ENCODE results near the gene ARHGAP26.

Gene ARHGAP26

DNA sequence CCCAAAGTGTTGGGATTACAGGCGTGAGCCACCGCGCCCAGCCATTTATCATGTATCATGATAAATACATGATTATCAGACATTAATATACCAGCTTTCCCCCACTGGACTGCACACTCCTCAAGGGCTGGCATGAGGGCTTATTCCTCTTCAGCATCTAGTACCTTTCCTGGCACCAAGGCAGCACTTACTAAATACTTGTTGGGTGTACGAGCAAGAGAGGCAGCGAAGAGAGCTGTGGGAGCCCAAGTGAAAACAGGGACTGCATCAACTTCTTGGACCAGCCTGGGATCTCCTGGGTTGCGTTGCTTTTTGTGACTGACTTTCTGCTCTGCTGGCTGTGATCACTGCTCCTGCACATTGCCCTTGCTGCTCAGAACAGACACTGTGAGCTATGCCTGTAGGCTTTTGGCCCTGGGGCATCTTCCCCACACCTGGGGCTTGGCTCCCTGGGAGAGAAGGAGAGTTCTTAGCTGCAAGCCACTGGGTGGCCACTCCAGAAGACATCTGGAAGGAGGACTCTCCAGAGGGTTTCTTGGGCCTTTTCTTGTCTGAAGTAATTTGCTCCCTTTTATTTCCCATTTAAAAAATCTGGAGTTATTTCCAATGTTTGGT lies 409.1 kb downstream of the ARHGAP26 start:
- H3K4me3 ChIP-seq (ENCODE audit: low read length), result no peak overlapping the region
- H3K36me3 ChIP-seq (ENCODE audit: control insufficient read depth, insufficient read depth, low read length), result no peaks in the 10 kb centered on the region
- H3K9me3 ChIP-seq (ENCODE audit: control insufficient read depth, low read length), result no peaks in the 10 kb centered on the region
- H3K9ac ChIP-seq (ENCODE audit: low read length), result no peak overlapping the region
- no peaks in the 10 kb centered on the region for H3K27me3 ChIP-seq (ENCODE audit: control insufficient read depth, insufficient read depth, low read length)
- H3K4me1 ChIP-seq (ENCODE audit: control insufficient read depth, insufficient read depth, low read length), result peaks cover 26% of the 10 kb centered on the region

DNA sequence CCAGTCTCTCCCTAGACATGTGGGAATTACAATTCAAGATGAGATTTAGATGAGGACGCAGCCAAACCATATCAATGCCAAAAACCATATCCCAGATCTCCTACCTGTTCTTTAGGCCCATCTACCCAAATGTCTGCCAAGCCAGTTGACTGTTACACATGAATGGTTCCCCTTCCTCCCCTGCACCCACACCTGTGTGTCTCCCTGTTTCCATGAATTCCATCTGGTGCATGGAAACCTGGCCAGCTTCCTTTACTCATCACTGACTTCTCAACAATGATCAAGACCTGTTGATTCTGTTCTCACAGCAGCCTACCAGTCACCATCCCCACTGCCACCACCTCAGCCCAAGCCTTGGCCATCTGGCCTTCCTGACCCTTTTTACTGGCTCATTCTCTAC lies 410.6 kb downstream of the ARHGAP26 start:
- Histone ChIP-seq H3K4me1 (ENCODE audit: control insufficient read depth, insufficient read depth, low read length) (peaks cover 26% of the 10 kb centered on the region), H3K4me3 (ENCODE audit: low read length) (no peak overlapping the region), H3K9me3 (ENCODE audit: control insufficient read depth, low read length) (no peaks in the 10 kb centered on the region), H3K27me3 (ENCODE audit: control insufficient read depth, insufficient read depth, low read length) (no peaks in the 10 kb centered on the region), H3K9ac (ENCODE audit: low read length) (no peak overlapping the region), H3K36me3 (ENCODE audit: control insufficient read depth, insufficient read depth, low read length) (no peaks in the 10 kb centered on the region)

DNA sequence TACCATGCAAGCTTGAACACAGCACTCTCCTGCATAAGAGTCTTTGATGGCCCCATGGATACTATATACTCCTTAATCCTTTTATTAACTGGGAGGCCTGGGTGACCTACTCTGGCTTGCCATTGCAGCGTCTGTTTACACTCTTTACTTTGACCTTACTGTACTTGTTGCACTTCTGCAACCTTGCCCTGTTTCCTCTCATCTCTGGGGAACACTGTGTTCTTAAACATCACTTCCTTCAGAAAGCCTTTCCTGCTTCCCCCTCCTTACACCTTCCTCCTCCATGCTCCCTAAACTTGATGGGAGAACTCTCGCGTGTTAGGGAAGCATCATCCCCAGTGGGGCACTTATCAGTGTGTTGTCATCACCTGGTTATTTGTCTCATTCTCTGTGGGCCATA lies 411.0 kb downstream of the ARHGAP26 start:
- H3K36me3 ChIP-seq (ENCODE audit: control insufficient read depth, insufficient read depth, low read length), result no peaks in the 10 kb centered on the region
- no peaks in the 10 kb centered on the region for H3K27me3 ChIP-seq (ENCODE audit: control insufficient read depth, insufficient read depth, low read length)
- H3K9me3 ChIP-seq (ENCODE audit: control insufficient read depth, low read length), result no peaks in the 10 kb centered on the region
- H3K4me1 ChIP-seq (ENCODE audit: control insufficient read depth, insufficient read depth, low read length), result peaks cover 26% of the 10 kb centered on the region
- H3K4me3 ChIP-seq (ENCODE audit: low read length), result no peak overlapping the region
- no peak overlapping the region for H3K9ac ChIP-seq (ENCODE audit: low read length)

DNA sequence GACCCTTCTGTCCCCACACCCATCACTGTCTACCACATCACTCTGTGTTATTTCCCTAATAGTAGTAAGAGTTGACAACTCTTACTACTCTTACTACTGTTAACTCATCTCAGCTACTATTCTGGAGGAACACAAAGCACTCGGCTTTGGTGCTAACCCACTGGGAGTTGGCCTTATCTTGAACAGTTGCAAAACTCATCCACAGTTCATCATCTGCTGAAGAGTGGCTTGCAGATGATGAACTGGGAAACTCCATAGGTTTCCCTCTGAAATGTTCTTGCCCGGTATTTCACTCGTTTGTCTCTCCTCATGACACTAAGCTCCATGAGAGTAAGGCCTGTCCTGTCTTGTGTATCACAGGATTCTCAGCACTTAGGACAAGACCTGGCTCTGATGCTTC lies 411.9 kb downstream of the ARHGAP26 start:
- no peak overlapping the region for H3K9ac ChIP-seq (ENCODE audit: low read length)

DNA sequence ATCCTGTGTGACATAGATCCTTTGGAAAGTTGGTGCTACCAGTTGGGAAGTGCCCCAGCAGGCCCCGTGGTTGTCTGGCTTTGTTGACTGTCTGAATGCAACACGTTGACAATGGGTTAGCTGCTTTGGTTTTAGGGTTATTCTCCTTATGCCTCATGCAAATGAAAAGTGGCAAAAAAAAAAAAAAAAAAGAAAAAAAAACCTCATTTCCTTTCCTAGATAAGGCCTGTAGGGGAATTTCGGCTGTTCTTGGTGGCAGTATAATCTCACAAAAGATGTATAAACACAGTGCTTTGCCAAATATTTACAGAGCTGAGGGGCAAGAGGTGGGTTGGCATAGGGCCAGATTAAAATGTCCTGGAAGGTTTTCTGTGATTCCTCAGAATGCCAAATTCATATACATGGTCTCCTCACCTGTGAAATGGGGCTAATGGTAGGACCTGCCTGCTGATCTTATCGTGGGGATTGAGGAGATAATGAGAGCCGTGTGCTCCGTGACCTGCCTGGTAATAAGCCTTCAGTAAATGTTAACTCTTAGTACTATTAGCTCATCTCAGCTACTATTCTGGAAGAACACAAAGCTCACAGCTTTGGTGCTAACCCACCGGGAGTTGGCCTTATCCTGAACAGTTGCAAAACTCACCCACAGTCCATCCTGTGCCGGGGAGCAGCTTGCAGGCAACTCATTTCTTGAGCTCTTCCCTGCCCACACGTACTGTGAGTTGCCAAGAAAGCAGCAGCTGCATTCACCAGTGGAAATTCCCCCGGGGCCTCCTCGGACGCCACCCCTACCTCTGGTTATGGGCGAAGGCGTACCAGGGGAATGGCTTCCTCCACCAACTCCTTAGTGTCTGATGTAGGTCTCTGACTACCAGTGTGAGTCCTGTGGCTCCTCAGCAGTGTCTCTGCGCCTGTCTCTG lies 413.0 kb downstream of the ARHGAP26 start:
- H3K9me3 ChIP-seq (ENCODE audit: control insufficient read depth, low read length), result no peaks in the 10 kb centered on the region
- no peaks in the 10 kb centered on the region for H3K27me3 ChIP-seq (ENCODE audit: control insufficient read depth, insufficient read depth, low read length)
- H3K4me3 ChIP-seq (ENCODE audit: low read length), result no peak overlapping the region
- H3K4me1 ChIP-seq (ENCODE audit: control insufficient read depth, insufficient read depth, low read length), result peaks cover 21% of the 10 kb centered on the region
- no peaks in the 10 kb centered on the region for H3K36me3 ChIP-seq (ENCODE audit: control insufficient read depth, insufficient read depth, low read length)
- no peak overlapping the region for H3K9ac ChIP-seq (ENCODE audit: low read length)

More for the DNA sequence above, 411.9 kb downstream of the ARHGAP26 start:
- H3K4me1 ChIP-seq (ENCODE audit: control insufficient read depth, insufficient read depth, low read length), result peaks cover 22% of the 10 kb centered on the region
- H3K36me3 ChIP-seq (ENCODE audit: control insufficient read depth, insufficient read depth, low read length), result no peaks in the 10 kb centered on the region
- no peaks in the 10 kb centered on the region for H3K27me3 ChIP-seq (ENCODE audit: control insufficient read depth, insufficient read depth, low read length)
- no peak overlapping the region for H3K4me3 ChIP-seq (ENCODE audit: low read length)
- H3K9me3 ChIP-seq (ENCODE audit: control insufficient read depth, low read length), result no peaks in the 10 kb centered on the region

DNA sequence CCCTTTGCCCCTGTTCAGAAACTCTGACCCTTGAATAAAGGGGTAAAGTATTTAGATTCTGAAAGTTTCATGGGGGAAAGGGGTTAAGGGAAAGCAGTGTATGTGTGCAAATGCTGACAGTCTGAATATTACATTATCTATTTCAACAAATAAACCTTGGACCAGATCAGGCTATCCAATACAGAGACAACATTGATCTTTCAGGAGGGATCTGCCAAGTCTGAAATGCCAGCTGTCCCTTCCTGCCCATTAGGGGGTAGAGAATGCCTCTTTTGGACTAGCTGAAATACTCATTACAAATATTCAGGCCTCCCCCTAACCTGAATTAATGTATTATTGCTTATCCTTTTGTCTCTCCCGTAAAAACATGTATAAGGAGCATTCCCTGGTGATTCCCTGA lies 413.8 kb downstream of the ARHGAP26 start:
- H3K4me1 ChIP-seq (ENCODE audit: control insufficient read depth, insufficient read depth, low read length), result peaks cover 21% of the 10 kb centered on the region
- H3K9me3 ChIP-seq (ENCODE audit: control insufficient read depth, low read length), result no peaks in the 10 kb centered on the region
- no peak overlapping the region for H3K9ac ChIP-seq (ENCODE audit: low read length)
- H3K4me3 ChIP-seq (ENCODE audit: low read length), result no peak overlapping the region
- no peaks in the 10 kb centered on the region for H3K27me3 ChIP-seq (ENCODE audit: control insufficient read depth, insufficient read depth, low read length)
- no peaks in the 10 kb centered on the region for H3K36me3 ChIP-seq (ENCODE audit: control insufficient read depth, insufficient read depth, low read length)

DNA sequence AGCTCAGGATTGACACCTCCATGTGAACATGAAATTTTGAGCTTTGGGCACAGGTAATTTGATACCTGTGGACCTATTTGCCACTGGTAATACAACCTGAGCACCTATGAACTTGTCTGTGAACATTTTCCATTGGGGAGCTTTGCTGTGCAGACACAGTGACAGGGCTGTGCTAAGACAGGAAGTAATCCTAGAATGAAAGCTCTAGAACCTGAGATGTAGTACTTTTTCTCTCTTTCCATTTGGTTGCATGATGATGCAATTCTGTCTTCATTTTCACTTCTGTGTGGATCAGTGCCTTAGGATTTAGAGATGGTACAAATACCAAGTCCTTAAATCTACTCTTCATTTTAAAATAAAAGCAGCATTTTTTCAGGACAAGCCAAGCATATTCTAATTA lies 416.4 kb downstream of the ARHGAP26 start:
- Histone ChIP-seq H3K9ac (ENCODE audit: low read length) (no peak overlapping the region), H3K4me1 (ENCODE audit: control insufficient read depth, insufficient read depth, low read length) (peaks cover 21% of the 10 kb centered on the region), H3K27me3 (ENCODE audit: control insufficient read depth, insufficient read depth, low read length) (no peaks in the 10 kb centered on the region), H3K4me3 (ENCODE audit: low read length) (no peak overlapping the region), H3K36me3 (ENCODE audit: control insufficient read depth, insufficient read depth, low read length) (no peaks in the 10 kb centered on the region), H3K9me3 (ENCODE audit: control insufficient read depth, low read length) (no peaks in the 10 kb centered on the region)

DNA sequence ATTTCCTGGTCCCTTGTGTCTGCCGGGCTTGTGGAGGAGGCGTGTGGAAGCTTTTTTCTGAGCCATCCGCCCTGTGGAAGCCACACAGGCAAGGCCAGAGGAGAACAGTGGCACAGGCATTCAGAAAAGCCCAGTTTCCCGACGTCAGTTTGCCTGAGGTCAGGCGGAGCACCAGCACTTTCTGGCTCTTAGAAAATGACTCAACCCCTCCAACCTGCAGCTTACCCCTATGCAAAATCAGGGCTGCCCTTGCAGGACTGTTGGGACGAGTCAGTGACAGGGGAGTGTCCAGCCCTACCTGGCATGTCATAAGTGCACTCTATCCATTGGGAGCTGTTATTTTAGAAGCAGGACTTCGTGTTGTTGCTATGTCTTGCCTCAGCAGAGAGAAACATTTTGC lies 417.3 kb downstream of the ARHGAP26 start:
- H3K9ac ChIP-seq (ENCODE audit: low read length), result no peak overlapping the region
- no peaks in the 10 kb centered on the region for H3K36me3 ChIP-seq (ENCODE audit: control insufficient read depth, insufficient read depth, low read length)
- H3K27me3 ChIP-seq (ENCODE audit: control insufficient read depth, insufficient read depth, low read length), result no peaks in the 10 kb centered on the region
- no peaks in the 10 kb centered on the region for H3K9me3 ChIP-seq (ENCODE audit: control insufficient read depth, low read length)
- H3K4me3 ChIP-seq (ENCODE audit: low read length), result no peak overlapping the region
- peaks cover 13% of the 10 kb centered on the region for H3K4me1 ChIP-seq (ENCODE audit: control insufficient read depth, insufficient read depth, low read length)

DNA sequence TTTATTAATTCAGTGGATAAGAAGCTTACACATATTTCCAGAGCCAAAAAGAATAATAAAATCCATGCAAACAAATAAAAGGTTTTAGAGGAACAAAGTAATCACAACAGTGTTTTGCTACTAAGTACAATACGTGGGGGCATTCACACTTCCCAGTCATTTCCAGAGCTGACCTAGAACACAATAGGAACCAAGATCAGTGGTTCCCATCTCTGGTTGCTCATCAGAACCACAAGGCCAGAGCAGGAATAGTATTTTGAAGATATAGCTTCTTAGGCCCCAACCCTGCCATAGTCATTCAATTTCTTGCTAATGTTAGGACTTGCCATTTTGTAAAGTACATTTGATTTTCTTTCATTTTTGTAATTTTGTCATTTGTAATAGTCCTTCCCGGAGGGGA lies 417.9 kb downstream of the ARHGAP26 start:
- Histone ChIP-seq H3K4me1 (ENCODE audit: control insufficient read depth, insufficient read depth, low read length) (peaks cover 7% of the 10 kb centered on the region), H3K36me3 (ENCODE audit: control insufficient read depth, insufficient read depth, low read length) (no peaks in the 10 kb centered on the region)

DNA sequence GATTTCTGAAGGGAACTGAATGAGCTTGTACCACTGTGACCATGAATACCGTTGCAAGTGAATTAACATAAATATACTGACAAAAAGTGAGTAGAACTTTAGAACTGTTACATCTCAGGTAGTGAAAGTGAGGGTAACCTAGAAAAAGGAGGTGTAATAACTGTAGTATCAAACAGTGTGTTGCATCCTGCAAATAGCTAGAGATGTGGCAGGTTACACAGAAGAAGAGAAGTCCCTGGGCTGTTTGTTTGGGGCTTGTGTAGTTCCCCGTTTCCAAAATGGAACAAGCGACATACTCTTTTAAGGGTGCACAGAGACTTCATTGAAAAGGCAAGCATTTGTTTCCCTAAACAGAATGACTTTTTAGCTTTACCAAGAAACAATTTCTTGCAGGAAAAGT lies 418.5 kb downstream of the ARHGAP26 start:
- H3K9ac ChIP-seq (ENCODE audit: low read length), result no peak overlapping the region
- no peaks in the 10 kb centered on the region for H3K36me3 ChIP-seq (ENCODE audit: control insufficient read depth, insufficient read depth, low read length)
- no peak overlapping the region for H3K4me3 ChIP-seq (ENCODE audit: low read length)
- no peaks in the 10 kb centered on the region for H3K27me3 ChIP-seq (ENCODE audit: control insufficient read depth, insufficient read depth, low read length)
- peaks cover 1% of the 10 kb centered on the region for H3K4me1 ChIP-seq (ENCODE audit: control insufficient read depth, insufficient read depth, low read length)
- no peaks in the 10 kb centered on the region for H3K9me3 ChIP-seq (ENCODE audit: control insufficient read depth, low read length)

More for the DNA sequence above, 417.9 kb downstream of the ARHGAP26 start:
- Histone ChIP-seq H3K4me3 (ENCODE audit: low read length) (no peak overlapping the region), H3K9ac (ENCODE audit: low read length) (no peak overlapping the region), H3K9me3 (ENCODE audit: control insufficient read depth, low read length) (no peaks in the 10 kb centered on the region), H3K27me3 (ENCODE audit: control insufficient read depth, insufficient read depth, low read length) (no peaks in the 10 kb centered on the region)

DNA sequence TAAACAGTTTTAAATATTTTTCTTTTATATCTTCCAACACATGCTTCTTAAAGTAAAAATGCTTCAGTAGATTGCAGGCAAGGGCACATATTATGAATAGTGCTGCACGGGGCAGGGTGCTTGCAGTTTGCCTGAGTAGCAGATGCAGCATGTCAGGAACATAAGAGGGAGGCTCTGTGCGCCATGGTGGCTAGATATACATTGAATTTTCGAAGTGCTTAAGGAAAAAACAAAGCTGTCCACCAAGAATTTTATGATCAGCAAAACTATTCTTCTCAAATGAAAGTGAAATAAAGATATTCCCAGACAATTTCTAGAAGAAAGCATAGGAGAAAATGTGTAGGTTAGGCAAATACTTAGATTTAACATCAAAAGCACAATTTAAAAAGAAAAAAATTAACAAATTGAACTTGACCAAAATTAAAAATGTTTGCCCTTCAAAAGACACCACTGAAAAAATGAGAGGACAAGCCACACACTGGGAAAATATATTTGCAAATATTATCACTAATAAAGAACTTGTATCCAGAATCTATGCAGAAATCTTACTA lies 420.2 kb downstream of the ARHGAP26 start:
- H3K4me3 ChIP-seq (ENCODE audit: low read length), result no peak overlapping the region

DNA sequence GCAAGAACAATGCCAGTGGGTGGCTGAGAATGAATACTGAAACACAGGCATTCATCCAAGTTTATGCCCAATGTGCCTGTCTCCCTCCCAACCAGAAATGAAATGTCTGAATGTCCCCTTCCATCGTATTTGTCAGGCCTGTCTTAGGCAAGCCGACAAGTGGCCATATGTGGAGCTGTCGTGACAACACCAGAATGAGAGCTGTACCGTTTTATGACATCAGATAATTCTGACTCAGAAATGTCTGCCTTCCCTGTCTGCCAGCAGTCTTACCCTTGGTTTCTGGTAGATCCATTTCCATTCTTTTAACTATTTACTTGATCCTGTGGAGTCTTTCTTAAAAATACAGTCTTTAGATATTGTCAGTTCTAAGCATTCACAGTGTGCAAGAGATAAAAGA lies 421.5 kb downstream of the ARHGAP26 start:
- Histone ChIP-seq H3K9me3 (ENCODE audit: control insufficient read depth, low read length) (no peaks in the 10 kb centered on the region), H3K4me1 (ENCODE audit: control insufficient read depth, insufficient read depth, low read length) (no peaks in the 10 kb centered on the region), H3K36me3 (ENCODE audit: control insufficient read depth, insufficient read depth, low read length) (no peaks in the 10 kb centered on the region), H3K27me3 (ENCODE audit: control insufficient read depth, insufficient read depth, low read length) (no peaks in the 10 kb centered on the region), H3K4me3 (ENCODE audit: low read length) (no peak overlapping the region), H3K9ac (ENCODE audit: low read length) (no peak overlapping the region)

More for the DNA sequence above, 420.2 kb downstream of the ARHGAP26 start:
- Histone ChIP-seq H3K4me1 (ENCODE audit: control insufficient read depth, insufficient read depth, low read length) (no peaks in the 10 kb centered on the region), H3K9me3 (ENCODE audit: control insufficient read depth, low read length) (no peaks in the 10 kb centered on the region), H3K36me3 (ENCODE audit: control insufficient read depth, insufficient read depth, low read length) (no peaks in the 10 kb centered on the region), H3K27me3 (ENCODE audit: control insufficient read depth, insufficient read depth, low read length) (no peaks in the 10 kb centered on the region), H3K9ac (ENCODE audit: low read length) (no peak overlapping the region)
